Left kidney (tissue), 2 donors: ENCODE results near the gene GSC2. TPM values are rescaled to one million over a fixed set of nuclear protein-coding genes. Genes with fewer than 3 reads are reported as not detected.
A peak's percentile ranks its signal among the peaks of the same experiment; 100 is the strongest.

Experiments
- DNase-seq: peaks from one replicate; pipeline ENCODE4 v3.0.0-alpha.2; 2013
- polyA plus RNA-seq: library from polyadenylated mRNA; unstranded; fragments of 120-200 nt; gene quantifications from one replicate; pipeline ENCODE4 v1.2.1, GENCODE V29; 2013; ENCODE audit not compliant: insufficient read length

Gene GSC2
- polyA plus RNA-seq, 1 donor = not detected

DNA sequence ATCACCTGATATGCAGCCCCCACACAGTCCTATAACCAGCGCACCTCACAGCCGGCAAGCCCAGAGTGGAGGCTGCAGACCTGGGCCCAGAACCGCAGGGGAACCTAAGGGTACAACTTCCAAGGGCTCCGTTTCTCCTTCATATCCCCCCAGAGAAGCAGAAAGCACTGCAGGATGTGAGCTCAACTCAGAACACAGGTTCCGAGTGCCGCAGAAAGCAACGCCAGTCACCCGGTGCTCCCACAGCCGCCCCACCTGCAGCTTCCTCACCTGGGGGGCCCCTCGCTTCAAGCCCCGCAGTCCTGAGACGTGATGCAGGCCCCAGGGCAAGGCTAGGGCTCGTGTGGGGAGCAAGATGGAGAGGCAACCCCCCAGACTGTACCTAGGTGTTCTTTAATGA lies 16.5 kb downstream of the GSC2 start:
- DNase-seq = no peak

DNA sequence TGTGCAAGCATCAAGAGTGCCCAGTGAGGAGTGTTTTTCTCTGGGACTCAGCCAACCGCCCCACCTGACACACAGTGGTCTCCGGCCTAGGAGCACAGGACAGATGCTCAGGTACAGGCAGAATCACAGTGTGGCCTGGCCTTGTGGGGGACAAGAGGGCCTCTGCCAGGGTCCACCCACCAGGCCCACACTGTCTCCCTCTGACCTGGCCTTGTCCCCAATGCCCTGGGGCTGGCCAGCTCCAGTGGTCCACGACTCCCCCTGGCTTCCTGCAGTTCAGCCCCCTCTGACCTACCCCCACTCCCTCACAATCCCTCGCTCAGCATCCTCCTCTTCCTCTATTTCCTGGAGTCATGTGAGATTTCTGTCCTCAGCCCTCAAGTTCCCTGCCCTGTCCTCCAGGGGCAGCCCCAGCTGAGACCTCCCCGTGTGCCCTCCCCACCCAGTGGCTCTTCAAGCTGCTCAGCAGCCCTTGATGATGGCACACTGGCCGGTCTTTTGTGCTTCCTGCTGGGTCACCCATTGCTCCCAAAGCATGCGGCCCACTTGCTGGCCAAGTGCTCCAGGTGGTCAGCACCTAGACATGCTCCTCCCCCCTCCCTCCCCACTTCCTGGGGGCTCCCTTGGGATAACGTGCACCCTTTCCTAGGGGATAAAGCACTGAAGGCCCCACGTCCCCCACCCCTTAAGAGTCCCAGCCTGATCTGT lies 17.2 kb downstream of the GSC2 start:
- DNase-seq = no peak

DNA sequence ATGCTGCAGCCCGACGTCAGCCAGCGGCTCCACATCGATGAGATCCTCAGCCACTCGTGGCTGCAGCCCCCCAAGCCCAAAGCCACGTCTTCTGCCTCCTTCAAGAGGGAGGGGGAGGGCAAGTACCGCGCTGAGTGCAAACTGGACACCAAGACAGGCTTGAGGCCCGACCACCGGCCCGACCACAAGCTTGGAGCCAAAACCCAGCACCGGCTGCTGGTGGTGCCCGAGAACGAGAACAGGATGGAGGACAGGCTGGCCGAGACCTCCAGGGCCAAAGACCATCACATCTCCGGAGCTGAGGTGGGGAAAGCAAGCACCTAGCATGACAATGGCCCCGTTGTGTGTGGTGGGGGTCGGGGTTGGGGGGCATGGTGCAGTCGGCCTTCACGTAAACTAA lies 17.9 kb downstream of the GSC2 start:
- DNase-seq = no peak

DNA sequence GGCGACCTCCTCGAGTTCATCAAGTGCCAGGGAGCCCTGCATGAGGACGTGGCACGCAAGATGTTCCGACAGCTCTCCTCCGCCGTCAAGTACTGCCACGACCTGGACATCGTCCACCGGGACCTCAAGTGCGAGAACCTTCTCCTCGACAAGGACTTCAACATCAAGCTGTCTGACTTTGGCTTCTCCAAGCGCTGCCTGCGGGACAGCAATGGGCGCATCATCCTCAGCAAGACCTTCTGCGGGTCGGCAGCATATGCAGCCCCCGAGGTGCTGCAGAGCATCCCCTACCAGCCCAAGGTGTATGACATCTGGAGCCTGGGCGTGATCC lies 18.4 kb downstream of the GSC2 start:
- DNase-seq = no peak

DNA sequence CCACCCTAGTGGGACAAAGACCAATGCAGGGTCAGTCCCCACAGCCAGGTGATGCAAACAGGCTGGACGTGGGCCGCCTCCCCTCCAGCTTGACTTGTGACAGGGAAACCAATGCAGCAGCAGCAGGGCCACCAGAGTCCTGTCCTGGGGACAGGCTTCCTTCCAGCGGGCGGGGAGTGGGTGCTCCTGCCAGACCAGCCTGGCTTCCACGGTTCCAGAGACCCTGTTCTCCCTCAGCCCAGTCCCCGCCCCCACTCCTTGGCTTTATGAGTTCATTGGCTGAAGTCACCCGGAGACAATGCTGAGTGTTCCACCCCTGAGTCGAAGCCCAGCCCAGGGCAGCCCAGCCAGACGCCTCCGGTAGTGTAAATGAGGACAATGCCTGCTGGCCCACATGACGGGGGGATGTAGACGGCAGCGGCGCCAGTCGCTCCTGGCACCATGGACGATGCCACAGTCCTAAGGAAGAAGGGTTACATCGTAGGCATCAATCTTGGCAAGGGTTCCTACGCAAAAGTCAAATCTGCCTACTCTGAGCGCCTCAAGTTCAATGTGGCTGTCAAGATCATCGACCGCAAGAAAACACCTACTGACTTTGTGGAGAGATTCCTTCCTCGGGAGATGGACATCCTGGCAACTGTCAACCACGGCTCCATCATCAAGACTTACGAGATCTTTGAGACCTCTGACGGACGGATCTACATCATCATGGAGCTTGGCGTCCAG lies 19.0 kb downstream of the GSC2 start, which contains the start of gene TSSK2:
Gene TSSK2, plus strand, starts transcription at position 350 of the 726 bp plus-strand sequence. Its CDS starts 92 bp downstream, at position 442.
- DNase-seq = no peak

DNA sequence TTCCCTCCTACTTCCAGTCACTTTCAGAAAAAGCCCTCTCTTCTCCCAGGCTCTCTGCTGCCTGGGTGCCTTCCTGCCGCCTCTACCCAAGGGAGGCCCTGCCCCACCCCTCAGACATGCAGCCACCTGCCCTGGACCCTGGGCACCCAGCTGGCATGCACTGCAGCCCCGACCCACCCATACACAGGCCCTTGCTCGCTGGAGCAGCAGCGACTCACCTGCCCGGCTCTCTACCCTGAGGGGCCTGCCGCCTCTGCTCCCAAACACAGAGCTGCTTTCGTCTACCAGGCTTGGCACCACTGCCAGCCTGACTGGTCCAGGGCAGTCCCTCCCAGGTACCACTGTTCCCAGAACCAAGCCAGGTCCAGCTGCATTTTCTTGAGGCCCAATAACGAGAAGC lies 20.2 kb downstream of the GSC2 start:
- DNase-seq = no peak

DNA sequence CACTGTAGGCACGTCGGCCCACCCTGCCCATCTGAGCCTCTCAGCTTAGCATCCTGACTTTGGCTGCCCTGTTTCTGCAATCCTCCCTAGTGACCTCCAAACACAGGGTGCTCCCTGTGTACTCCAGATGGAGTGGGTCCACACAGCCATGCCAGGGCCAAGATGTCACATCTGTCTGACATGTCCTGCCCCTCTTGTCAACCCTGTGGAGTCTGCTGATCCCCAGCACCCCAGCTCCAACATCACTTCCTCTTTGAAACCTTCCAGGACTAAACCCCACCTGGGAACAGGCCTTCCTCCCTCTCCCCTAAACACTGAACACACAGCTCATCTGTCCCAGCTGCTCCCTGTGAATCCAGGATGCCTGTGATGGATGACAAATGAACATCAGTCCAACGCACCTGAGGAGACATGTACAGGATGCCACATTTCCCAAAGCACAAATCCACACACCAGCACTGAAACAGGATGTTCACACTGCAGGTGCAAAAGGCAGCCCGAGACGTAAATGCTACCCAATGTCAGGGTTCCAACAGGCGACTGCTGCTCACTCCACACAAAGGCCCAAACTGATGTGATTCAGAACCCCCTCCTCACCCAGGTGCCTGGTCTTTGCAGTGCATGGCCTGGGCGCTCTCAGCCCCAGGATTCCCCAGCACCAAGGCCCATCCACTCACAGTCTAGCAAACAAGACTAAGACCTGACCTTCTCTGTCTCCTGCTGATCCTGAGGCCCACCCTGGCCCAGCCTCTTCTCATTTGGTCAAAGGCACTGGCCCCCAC lies 21.0 kb downstream of the GSC2 start:
- DNase-seq = no peak

DNA sequence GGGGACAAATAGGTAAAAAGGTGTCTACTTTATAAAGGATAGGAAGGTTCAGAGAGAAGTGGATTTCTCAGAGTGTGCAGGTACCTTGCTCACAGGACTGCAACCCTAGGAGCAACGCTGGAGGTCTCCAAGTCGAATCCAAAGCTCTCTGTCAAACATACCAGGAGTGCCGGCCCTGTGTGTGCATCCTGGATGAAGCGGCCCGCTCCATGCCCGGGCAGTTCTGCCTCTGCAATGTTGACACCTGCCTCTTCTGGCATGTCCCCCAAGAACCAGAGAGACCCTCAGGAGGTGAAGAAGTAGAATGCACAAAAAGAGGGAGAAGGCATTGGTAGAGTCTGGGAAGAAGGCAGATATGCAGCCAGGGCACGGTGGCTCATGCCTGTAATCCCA lies 22.1 kb downstream of the GSC2 start:
- DNase-seq = no peak

DNA sequence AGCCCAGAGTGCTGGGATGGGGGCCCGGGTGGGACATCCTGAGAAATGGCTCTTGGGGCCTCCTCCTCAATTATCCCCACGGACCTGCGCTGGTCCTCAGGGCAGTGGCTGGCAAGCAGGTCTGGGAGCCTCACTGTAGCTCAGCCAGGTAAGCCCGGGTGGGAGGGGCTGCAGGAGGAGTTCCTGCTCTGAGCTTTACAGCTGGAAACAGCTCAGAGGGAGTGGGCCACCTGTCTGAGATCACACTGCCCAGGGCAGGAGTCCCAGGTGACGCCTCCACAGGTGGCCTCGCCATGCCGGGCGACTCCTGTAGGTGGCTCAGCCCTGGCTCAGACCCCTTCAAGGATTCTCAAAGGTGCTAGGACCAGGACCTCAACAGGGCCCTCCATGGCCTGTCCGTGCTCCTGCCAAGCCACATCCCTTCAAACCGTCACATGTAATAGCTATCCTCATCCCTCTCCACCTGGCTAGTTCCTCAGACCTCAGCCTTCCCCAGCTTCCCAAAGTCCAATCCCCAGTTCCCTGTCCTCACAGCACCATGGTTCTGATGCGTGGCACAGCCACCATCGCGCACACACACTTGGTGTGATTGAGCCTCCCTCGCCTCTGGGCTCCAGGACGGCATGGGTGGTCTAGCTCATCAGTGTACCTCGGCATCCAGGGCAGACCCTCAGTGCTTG lies 22.6 kb downstream of the GSC2 start:
- no peak for DNase-seq

DNA sequence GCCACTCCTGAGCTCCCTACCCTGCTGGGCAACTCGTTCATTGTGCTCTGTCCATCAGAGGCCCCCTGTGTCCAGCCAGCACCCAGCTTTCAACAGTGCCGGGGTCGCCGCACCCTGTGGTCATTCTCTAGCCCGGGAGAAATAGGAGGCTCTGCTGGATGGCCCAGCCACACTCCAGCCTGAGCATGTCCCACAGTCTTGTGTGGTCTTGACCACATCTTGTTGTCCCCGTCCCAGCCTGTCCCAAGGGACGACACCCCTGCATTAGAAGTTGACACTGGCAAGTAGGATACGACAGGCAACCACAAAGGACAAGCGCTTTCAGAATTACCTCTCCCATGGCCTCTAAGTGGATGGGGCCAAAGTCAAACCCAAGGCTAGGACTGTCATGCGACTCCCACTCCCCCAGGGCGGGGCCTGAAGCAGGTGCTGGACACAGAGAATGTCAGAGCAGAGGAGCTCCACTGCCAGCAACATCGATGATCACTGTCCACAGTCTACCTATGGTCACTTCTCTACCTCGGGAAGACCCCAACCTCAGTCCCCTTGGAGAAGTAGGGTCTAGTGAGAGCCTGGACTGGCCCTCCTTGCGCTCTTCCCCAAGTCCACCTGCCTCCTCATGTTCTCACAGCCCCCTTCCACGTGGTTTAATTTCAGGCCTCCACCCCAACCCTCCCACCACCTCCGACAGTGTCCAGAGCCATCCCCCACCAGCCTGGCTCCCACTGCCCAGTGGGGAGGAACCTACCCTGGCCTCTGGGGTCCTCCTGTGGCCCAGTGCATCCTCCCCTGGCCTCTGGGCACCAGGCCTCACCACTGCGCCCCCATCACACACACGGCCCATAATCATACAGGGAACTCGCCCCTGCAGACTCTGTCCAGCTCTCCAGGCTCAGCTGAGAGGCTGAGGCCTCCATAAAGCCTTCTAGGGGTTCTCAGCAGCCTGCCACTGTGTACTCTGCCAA lies 23.5 kb downstream of the GSC2 start:
- no peak for DNase-seq

DNA sequence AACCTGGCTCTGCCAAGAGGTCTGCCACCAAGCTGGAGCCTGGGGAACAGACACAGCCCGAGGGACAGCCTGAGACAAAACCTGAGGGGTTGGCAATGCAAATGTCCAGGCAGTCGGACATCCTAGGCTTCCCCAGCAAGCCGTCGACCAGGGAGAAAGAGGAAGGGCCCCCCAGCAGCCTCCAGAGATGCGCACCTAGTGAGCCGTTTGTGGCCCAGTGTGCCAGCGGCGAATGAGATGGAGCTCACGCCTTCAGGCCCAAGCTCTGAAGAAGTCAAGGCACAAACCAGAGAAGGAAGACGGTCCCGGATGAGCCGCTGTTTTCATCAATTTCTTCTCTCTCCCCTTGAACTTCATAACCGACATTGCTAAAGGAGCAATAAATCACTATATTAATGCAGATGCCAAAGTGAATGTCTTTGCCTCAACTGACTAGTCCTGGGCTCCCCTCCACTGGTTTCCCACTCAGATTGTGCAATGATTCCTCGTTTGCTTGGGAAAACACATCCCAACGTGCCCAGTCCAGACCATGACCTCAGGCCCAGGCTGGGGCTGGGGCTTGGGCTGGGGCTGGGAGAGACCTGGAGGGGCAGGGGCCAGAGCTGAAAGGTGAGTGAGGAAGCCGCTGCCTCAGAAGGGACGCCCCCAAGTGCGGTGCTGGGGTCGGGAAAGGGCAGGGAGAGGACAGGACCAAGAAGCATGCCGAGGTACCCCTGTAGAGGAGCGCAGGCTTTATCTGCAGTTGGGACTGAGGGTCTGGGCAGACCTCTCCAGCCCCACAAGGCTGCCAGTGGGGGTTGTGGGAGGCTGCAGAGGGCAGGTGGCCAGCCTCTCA lies 24.4 kb downstream of the GSC2 start:
- DNase-seq = no peak

DNA sequence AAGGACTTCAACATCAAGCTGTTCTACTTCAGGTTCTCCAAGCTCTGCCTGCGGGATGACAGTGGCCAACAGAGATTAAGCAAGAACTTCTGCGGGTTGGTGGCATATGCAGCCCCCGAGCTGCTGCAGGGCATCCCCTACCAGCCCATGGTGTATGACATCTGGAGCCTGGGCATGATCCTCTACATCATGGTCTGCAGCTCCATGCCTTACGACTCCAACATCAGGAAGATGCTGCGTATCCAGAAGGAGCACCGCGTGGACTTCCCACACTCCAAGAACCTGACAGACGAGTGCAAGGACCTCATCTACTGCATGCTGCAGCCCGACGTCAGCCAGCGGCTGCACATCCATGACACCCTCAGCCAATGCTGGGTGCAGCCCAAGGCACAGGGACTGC lies 25.1 kb downstream of the GSC2 start:
- no peak for DNase-seq

DNA sequence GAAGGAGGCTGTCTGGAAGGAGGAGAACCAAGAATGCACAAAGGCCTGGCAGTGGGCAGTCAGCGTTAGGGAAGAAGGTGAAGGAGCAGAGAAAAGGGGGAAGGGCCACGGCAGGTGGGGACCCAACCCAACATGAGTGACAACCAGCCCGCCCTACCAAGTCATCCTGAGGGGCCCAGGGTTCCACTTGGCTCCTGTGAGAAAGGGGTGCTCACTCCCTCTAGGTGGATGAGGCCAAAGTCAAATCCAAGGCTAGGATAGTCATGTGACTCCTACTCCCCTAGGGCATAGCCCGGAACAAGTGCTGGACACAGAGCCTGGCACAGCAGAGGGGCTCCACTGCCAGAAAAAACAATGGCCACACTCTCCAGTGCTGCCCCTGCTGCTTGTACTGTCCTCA lies 25.7 kb downstream of the GSC2 start:
- DNase-seq = no peak

DNA sequence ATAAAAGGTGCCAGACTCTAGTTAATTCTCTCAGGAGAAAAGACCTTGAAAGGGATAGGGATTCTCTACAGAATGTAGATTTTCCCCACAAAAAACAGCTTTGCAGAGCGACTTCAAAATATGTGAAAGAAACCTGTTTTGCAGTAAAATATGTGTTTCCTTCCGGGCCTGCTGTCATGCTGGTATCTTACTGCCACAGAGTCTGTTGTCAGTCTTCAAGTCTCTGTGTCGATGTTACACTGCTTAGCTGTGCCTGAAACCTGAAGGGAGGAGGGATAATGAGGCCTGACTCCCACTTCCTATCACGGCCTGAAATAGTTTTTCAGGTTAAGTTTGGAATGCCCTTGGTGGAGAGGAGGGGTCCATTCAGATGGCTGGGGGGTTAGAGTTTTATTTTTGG lies 26.2 kb downstream of the GSC2 start:
- no peak for DNase-seq

DNA sequence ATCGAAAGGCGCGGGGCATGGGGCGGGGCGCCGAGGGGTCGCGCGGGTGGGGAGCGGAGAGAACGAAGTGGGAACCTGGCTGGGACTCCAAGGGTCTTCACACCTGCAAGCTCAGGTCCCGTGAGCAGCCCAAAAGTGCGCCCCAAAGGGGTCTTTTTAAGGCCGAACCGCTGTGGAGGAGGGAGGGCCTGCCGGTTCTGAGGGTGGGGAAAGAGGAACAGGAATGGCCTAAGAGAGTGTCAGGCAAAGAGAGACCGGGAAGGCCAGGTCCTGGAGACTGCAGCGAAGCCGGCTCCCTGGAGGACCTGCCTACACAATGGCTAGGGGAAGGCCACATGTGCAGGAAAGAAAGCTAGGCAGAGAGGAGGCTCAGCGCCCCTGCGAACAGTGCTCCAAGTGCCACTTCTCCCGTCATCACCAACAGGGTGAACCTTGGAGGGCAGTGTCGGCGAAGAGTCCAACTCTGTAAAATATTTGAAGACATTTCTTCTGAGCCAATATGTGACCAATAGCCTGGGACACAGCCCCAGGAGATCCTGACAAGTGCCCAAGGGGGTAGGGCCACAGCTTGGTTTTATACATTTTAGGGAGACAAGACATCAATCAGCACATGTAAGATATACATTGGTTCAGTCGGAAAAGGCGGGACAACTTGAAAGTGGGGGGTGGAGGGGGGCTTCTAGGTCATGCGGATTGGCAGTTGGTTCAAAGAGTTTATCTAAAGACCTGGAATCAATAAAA lies 27.2 kb downstream of the GSC2 start:
- DNase-seq = no peak

DNA sequence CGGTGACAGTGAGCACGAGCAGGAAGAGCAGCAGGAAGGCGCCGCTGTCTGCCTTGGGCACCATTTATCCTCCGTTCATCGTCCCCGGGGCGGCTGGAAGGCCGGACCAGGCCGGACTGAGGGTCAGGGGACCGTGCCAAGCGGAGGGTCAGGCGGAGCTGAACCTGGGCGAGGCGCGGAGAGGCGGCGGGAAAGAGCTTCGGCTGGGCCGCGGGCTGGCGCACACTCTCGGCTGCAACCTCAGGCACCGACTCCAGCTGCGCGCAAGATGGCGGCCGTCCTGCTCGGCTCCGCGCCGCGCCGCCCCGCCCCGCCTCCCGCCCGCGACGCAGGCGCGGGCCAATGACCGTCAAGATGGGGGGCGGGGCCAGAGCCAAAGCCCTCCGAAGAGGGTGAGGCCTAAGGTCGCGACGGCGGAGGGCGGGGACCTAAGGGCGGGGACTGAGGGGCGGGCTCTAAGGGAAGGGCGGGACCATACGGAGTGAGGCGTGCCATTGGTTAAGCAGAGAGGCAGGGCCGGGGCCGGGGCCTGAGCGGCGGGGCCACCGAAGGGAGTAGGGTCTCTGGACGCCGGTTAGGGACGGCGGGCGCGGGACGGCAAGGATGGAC lies 27.8 kb downstream of the GSC2 start, which contains the start of gene DGCR2:
Gene DGCR2, minus strand, starts transcription at position 270 of the 609 bp plus-strand sequence. Its CDS starts 206 bp downstream, at position 64.
- DNase-seq = peak; percentile 97

DNA sequence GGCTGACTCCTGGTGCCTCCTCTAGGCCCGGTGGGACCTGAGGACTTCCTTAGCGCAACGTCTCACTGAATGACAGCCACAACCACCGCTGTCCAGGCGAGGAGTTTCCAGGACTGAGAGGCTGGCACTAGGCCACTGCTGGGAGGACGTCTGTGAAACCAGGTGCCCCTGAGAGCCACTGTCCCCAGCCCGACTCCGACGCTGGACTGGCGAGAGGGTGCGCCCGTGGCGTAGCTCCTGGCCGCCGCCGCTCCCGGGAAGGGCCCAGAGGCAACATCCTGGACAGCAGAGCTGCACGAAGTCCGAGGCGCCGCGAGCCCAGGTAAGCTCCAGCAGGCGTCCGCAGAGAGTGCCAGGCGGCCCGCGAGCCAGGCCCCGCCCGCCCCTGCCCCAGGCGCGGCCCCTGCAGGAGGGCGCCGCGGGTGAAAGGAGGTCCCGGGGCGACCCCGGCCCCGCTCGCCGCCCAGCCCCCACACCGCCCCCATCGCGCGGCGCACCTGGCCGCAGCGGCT lies 28.4 kb downstream of the GSC2 start:
- no peak for DNase-seq

DNA sequence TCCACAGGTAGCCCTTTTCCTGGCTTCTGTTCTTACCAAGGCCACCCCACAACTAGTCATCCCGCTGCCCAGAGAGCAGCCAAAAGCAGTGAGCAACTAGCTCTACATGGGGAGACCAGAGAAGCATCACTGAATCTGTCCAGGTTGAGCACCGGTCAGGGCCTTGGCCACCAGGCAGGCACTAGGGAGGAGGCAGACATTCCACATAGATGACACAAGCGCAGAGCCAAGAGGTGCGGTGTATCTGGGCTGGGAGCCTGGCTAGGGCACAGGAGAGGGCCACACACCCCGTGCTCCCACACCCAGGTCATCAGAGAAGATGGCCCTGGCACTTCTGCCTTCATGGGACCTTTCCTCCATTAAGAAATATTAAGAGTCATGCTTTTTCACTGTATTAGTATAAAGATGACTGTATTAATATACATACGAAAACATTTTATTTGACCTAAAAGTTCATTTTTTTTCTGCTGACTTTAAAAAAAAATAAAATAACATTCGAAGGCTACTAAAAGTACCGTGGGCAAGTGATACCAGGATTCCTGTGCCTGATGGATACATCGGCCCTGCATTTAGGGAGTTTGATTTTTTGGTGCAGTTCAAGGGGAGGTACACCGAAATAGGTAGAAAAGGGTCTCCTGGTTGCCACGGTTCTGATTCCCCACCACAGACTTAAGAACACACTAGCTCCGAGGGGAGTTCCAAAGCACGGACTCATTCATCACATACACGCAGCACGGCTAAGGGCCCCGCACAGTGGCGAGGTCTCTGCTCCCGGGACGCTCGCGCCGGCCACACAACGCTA lies 29.1 kb downstream of the GSC2 start:
- no peak for DNase-seq
